PC-9 (cell line): Measurements from ENCODE around the gene LRRC70.

ENCODE experiments used
- EZH2 ChIP-seq: fragments of 200-600 bp; sonication (generic); IDR thresholded peaks from 2 replicates; pipeline ENCODE4 v1.8.0; 2017; ENCODE audit warnings: antibody characterized with exemption, low read depth
- TF ChIP-seq, protein P1 (sequence below): fragments of 200-600 bp; sonication (generic); conservative IDR thresholded peaks from 2 replicates; pipeline ENCODE4 v1.6.1; 2017; ENCODE audit warnings: mixed run types, antibody characterized with exemption, mild to moderate bottlenecking, moderate library complexity

- TF ChIP-seq, protein P1, sequence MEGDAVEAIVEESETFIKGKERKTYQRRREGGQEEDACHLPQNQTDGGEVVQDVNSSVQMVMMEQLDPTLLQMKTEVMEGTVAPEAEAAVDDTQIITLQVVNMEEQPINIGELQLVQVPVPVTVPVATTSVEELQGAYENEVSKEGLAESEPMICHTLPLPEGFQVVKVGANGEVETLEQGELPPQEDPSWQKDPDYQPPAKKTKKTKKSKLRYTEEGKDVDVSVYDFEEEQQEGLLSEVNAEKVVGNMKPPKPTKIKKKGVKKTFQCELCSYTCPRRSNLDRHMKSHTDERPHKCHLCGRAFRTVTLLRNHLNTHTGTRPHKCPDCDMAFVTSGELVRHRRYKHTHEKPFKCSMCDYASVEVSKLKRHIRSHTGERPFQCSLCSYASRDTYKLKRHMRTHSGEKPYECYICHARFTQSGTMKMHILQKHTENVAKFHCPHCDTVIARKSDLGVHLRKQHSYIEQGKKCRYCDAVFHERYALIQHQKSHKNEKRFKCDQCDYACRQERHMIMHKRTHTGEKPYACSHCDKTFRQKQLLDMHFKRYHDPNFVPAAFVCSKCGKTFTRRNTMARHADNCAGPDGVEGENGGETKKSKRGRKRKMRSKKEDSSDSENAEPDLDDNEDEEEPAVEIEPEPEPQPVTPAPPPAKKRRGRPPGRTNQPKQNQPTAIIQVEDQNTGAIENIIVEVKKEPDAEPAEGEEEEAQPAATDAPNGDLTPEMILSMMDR, result no peak
- no peak for TF ChIP-seq EZH2
Measured at GRCh38 chr5:62585751-62586150, 7.1 kb downstream of the LRRC70 start.
